Central memory CD8-positive, alpha-beta T cell (primary cell): Measurements from ENCODE around the gene PARD3.
"Not testable (repeated sequence)": the region's sequence is repeated elsewhere in the genome, so short reads cannot be mapped to it uniquely, and the experiment has no call there.

Experiments
- ATAC-seq: fragments of 150-1000 bp; cut with Tn5 transposase; replicated peaks from 2 replicates; pipeline ENCODE4 v1.10.0; 2022; ENCODE audit warnings: mild to moderate bottlenecking, moderate FRiP score, moderate number of reproducible peaks; ENCODE audit not compliant: poor library complexity, severe bottlenecking; ENCODE audit errors: extremely low read depth
- DNase-seq, 2 donors: peaks; one replicate each; pipeline ENCODE4 v3.0.0; 2021; ENCODE audit warnings: low spot score in 2 of 2
- H3K27ac Mint-ChIP-seq: one replicate; pipeline ENCODE4 v1.8.0; 2022; ENCODE audit warnings: low read depth, mild to moderate bottlenecking, moderate library complexity, mixed read lengths
- H3K27me3 Mint-ChIP-seq: one replicate; pipeline ENCODE4 v1.8.0; 2022; ENCODE audit warnings: mixed read lengths
- H3K36me3 Mint-ChIP-seq: one replicate; pipeline ENCODE4 v1.8.0; 2022; ENCODE audit warnings: mild to moderate bottlenecking, moderate library complexity, mixed read lengths; ENCODE audit not compliant: insufficient read depth
- H3K4me1 Mint-ChIP-seq: one replicate; pipeline ENCODE4 v1.8.0; 2022; ENCODE audit warnings: mixed read lengths
- H3K4me3 Mint-ChIP-seq: one replicate; pipeline ENCODE4 v1.8.0; 2022; ENCODE audit warnings: mild to moderate bottlenecking, moderate library complexity, mixed read lengths
- H3K9me3 Mint-ChIP-seq: one replicate; pipeline ENCODE4 v1.8.0; 2022; ENCODE audit warnings: mixed read lengths

The PARD3 gene

GRCh38 chr10:34288634-34289033 lies 526.5 kb downstream of the PARD3 start:
- no peaks in the 10 kb centered on the region for H3K9me3 Mint-ChIP-seq
- H3K36me3 Mint-ChIP-seq = no peaks in the 10 kb centered on the region
- ATAC-seq (no peak), DNase-seq (no peak)
- no peak overlapping the region for H3K27ac Mint-ChIP-seq
- H3K27me3 Mint-ChIP-seq = no peaks in the 10 kb centered on the region
- H3K4me3 Mint-ChIP-seq = no peak overlapping the region
- H3K4me1 Mint-ChIP-seq = no peaks in the 10 kb centered on the region

GRCh38 chr10:34286136-34286739 lies 528.9 kb downstream of the PARD3 start:
- H3K4me1 Mint-ChIP-seq = no peaks in the 10 kb centered on the region
- no peak overlapping the region for H3K4me3 Mint-ChIP-seq
- no peaks in the 10 kb centered on the region for H3K9me3 Mint-ChIP-seq
- H3K36me3 Mint-ChIP-seq = no peaks in the 10 kb centered on the region
- no peak for ATAC-seq
- H3K27ac Mint-ChIP-seq = no peak overlapping the region
- no peaks in the 10 kb centered on the region for H3K27me3 Mint-ChIP-seq
- DNase-seq = no peak

- Mint-ChIP-seq H3K27ac (no peak overlapping the region), H3K9me3 (no peaks in the 10 kb centered on the region), H3K27me3 (no peaks in the 10 kb centered on the region), H3K4me3 (no peak overlapping the region), H3K36me3 (no peaks in the 10 kb centered on the region), H3K4me1 (no peaks in the 10 kb centered on the region)
- ATAC-seq (no peak), DNase-seq (no peak)
Measured at GRCh38 chr10:34281661-34282582, 533.2 kb downstream of the PARD3 start.

DNA sequence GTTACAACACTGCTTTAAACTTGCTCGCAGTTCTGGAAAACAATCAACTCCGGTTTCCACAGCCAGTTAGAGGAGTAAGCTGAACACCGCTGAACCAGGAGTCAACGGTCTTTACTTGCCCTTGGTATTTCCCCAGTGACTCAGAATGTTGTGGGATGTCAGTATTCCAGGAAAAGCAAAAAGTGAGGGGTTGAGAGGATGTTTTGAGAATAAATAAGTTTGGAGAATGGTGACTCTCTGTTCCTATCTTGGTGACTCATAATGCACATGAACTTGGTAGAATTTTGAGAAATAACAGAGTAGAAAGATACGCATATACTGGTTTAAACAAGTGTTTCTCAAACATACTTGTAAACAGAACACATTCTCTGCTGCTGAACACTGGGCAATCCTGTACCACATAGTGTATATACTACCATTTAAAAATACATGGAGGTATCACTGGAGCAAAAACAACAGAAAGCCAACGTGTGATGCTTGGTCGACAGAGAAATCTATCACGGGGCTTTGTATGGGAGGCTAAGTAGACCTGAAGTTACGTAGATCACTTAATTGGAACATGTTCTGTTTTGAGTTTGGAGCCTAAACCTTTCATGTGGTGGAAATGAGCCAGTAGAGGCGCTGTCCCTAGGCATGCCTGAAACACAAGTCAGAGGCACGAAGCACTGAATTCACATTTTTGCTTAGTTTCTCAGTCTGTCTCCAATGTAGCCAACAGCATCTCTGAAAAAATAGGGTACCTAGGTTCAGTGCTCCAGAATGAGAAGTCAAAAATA lies 534.3 kb downstream of the PARD3 start:
- Mint-ChIP-seq H3K36me3 (no peaks in the 10 kb centered on the region), H3K4me1 (no peaks in the 10 kb centered on the region), H3K9me3 (no peaks in the 10 kb centered on the region), H3K27me3 (no peaks in the 10 kb centered on the region), H3K27ac (no peak overlapping the region), H3K4me3 (no peak overlapping the region)
- no peak for DNase-seq
- ATAC-seq = no peak

- H3K27ac Mint-ChIP-seq = no peak overlapping the region
- no peaks in the 10 kb centered on the region for H3K9me3 Mint-ChIP-seq
- H3K4me1 Mint-ChIP-seq = no peaks in the 10 kb centered on the region
- H3K27me3 Mint-ChIP-seq = no peaks in the 10 kb centered on the region
- ATAC-seq (no peak), DNase-seq (no peak)
- H3K36me3 Mint-ChIP-seq = peaks cover 2% of the 10 kb centered on the region
- no peak overlapping the region for H3K4me3 Mint-ChIP-seq
Measured at GRCh38 chr10:34275626-34276130, 539.4 kb downstream of the PARD3 start.

GRCh38 chr10:34274906-34275305 lies 540.2 kb downstream of the PARD3 start:
- no peaks in the 10 kb centered on the region for H3K4me1 Mint-ChIP-seq
- H3K9me3 Mint-ChIP-seq = no peaks in the 10 kb centered on the region
- peaks cover 2% of the 10 kb centered on the region for H3K36me3 Mint-ChIP-seq
- no peaks in the 10 kb centered on the region for H3K27me3 Mint-ChIP-seq
- H3K4me3 Mint-ChIP-seq = no peak overlapping the region
- H3K27ac Mint-ChIP-seq = no peak overlapping the region
- no peak for DNase-seq
- no peak for ATAC-seq

DNA sequence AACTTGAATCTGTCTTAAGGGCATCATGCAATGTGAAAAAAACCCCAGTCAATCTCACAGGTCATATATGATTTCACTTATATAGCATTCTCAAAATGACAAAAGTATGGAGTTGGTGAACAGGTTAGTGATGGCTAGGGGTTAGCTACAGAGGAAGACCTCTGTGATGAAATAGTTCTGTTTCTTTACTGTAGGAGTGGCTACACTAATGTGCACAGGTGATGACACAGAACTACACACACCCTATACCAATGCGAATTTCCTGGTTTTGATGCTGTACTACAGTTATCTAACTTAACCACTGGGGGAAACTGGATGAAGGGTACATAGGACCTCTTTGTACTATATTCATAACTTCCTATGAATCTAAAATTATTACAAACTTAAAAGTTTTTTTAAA lies 541.8 kb downstream of the PARD3 start:
- Mint-ChIP-seq H3K27ac (no peak overlapping the region), H3K9me3 (no peaks in the 10 kb centered on the region), H3K4me3 (no peak overlapping the region), H3K4me1 (no peaks in the 10 kb centered on the region), H3K27me3 (no peaks in the 10 kb centered on the region), H3K36me3 (peaks cover 2% of the 10 kb centered on the region)
- DNase-seq (no peak), ATAC-seq (no peak)

GRCh38 chr10:34272316-34272715 lies 542.8 kb downstream of the PARD3 start:
- Mint-ChIP-seq H3K36me3 (peaks cover 2% of the 10 kb centered on the region), H3K9me3 (no peaks in the 10 kb centered on the region), H3K27me3 (no peaks in the 10 kb centered on the region), H3K27ac (no peak overlapping the region), H3K4me3 (no peak overlapping the region), H3K4me1 (no peaks in the 10 kb centered on the region)
- no peak for ATAC-seq
- no peak for DNase-seq

DNA sequence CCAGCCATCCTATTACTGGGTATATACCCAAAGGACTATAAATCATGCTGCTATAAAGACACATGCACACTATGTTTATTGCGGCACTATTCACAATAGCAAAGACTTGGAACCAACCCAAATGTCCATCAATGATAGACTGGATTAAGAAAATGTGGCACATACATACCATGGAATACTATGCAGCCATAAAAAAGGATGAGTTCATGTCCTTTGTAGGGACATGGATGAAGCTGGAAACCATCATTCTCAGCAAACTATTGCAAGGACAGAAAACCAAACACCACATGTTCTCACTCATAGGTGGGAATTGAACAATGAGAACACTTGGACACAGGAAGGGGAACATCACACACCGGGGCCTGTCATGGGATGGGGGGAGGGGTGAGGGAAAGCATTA lies 546.7 kb downstream of the PARD3 start:
- not testable (repeated sequence) for H3K27ac Mint-ChIP-seq, H3K9me3 Mint-ChIP-seq, H3K36me3 Mint-ChIP-seq, H3K4me3 Mint-ChIP-seq, ATAC-seq, H3K4me1 Mint-ChIP-seq, DNase-seq, H3K27me3 Mint-ChIP-seq

DNA sequence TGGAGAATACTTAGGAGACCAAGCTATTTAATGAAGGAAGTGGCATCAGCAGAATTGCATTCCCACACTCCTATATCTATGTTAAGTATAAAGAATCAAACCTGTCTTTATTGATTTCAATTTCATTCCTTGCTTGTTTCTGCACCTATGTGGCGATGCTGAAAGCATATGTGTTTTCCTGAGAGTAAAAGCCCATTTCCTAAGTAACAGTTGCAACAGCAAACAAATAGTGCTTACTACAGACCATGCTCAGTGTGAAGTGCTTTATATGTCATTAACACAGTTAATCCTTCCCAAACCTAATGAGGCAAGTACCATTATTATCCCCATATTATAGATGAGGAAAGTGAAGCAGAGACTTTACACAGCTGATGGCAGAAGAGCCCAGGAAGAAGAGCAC lies 552.1 kb downstream of the PARD3 start:
- no peaks in the 10 kb centered on the region for H3K27me3 Mint-ChIP-seq
- no peaks in the 10 kb centered on the region for H3K9me3 Mint-ChIP-seq
- no peaks in the 10 kb centered on the region for H3K4me1 Mint-ChIP-seq
- H3K4me3 Mint-ChIP-seq = no peak overlapping the region
- H3K27ac Mint-ChIP-seq = no peak overlapping the region
- ATAC-seq (no peak), DNase-seq (no peak)
- H3K36me3 Mint-ChIP-seq = peaks cover 2% of the 10 kb centered on the region

DNA sequence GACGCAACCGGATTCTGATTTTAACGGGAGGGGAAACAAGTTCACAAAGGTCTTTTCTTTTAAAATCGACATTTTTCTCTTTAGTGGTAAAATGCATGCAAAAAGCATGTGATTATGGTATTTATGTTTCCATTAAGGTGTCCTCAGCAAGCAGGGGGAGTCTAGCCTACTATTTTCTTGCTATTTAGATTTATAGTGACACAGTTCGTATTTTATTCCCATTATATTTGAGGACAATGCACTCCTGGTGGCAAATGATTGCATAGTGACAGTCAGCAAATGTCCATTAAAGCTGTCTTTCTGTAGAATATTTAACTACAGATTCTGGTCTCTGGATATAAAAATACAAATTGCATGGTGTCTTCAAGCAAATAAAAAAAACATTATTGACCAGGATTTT lies 554.2 kb downstream of the PARD3 start:
- H3K27ac Mint-ChIP-seq = no peak overlapping the region
- no peaks in the 10 kb centered on the region for H3K27me3 Mint-ChIP-seq
- H3K36me3 Mint-ChIP-seq = peaks cover 2% of the 10 kb centered on the region
- DNase-seq (no peak), ATAC-seq (no peak)
- H3K4me1 Mint-ChIP-seq = no peaks in the 10 kb centered on the region
- no peak overlapping the region for H3K4me3 Mint-ChIP-seq
- H3K9me3 Mint-ChIP-seq = no peaks in the 10 kb centered on the region

DNA sequence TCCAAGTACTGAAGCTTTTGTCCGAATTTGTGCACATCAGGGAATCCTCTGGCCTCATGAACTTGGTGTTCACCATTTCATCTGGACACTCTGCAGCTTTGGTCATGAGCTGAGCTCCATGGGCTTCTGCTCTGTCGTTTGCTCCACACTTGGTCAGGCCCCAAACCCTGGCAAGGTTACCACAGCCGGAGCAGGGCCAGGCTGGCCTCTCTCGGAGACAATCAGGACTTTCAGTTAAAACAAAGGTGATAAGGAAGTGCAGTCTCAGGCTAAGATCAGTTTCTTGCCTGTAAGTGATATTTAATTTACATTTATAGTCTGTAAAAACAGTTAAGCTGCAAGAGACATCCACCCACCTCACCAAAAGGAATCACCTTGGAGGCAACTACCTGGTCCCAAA lies 558.9 kb downstream of the PARD3 start:
- no peak for ATAC-seq
- Mint-ChIP-seq H3K4me3 (no peak overlapping the region), H3K27ac (no peak overlapping the region), H3K9me3 (no peaks in the 10 kb centered on the region), H3K36me3 (peaks cover 2% of the 10 kb centered on the region), H3K27me3 (no peaks in the 10 kb centered on the region), H3K4me1 (no peaks in the 10 kb centered on the region)
- DNase-seq = no peak
